Prostate gland (tissue), 2 donors: Measurements from ENCODE around the gene ATG5.

Experiments used
- POLR2A ChIP-seq: fragments of 450-650 bp; IDR thresholded peaks from one replicate; pipeline ENCODE4 v1.6.1; 2016; ENCODE audit warnings: antibody characterized with exemption, mild to moderate bottlenecking
- TF ChIP-seq, protein P1 (sequence below), 4 experiments: fragments of 200-600 bp in 2 of 4; fragments of 450-650 bp in 2 of 4; sonication (generic) in 2 of 4; IDR thresholded peaks; 1 replicate in 3 of 4; 2 replicates in 1 of 4; pipeline ENCODE4 v1.5.1; 2016 to 2019; ENCODE audit warnings: antibody characterized with exemption in 4 of 4, mild to moderate bottlenecking in 2 of 4, moderate library complexity in 2 of 4

DNA sequence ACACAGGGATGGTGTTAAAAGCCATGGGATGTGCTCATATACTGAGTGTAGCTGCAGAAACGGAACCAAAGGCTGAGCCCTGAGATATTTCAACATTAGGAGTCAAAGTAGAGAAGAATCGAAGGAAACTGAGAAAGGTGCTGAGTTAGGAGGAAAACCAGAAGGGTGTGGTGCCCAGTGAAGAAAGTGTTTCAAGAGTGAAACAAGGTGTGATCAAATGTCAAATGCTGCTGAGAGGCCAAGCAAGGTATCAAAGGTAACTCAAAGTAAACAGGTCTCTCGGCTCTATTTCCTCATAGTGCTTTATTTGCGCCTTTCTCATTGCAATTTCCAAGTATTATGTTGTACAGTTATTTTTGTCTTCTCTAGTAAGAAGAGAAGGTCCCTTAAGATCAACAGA is 145.4 kb downstream of the ATG5 start:
- TF ChIP-seq POLR2A, result no peak
- TF ChIP-seq, protein P1, sequence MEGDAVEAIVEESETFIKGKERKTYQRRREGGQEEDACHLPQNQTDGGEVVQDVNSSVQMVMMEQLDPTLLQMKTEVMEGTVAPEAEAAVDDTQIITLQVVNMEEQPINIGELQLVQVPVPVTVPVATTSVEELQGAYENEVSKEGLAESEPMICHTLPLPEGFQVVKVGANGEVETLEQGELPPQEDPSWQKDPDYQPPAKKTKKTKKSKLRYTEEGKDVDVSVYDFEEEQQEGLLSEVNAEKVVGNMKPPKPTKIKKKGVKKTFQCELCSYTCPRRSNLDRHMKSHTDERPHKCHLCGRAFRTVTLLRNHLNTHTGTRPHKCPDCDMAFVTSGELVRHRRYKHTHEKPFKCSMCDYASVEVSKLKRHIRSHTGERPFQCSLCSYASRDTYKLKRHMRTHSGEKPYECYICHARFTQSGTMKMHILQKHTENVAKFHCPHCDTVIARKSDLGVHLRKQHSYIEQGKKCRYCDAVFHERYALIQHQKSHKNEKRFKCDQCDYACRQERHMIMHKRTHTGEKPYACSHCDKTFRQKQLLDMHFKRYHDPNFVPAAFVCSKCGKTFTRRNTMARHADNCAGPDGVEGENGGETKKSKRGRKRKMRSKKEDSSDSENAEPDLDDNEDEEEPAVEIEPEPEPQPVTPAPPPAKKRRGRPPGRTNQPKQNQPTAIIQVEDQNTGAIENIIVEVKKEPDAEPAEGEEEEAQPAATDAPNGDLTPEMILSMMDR (IDR thresholded peaks at IDR 0.05), result no peak
